Fibroblast of villous mesenchyme (primary cell): ENCODE results near the gene PDXDC1. TPM values are rescaled to one million over a fixed set of nuclear protein-coding genes. Genes with fewer than 3 reads are reported as not detected.
"Not testable (repeated sequence)": the region's sequence is repeated elsewhere in the genome, so short reads cannot be mapped to it uniquely, and the experiment has no call there.

Experiments used
- DNase-seq: peaks from one replicate; pipeline ENCODE4 v3.0.0-alpha.2; 2010; ENCODE audit warnings: low read depth
- H3K4me3 ChIP-seq: 2 replicates; pipeline ENCODE4 v1.5.1; 2011; ENCODE audit warnings: low read depth, mild to moderate bottlenecking, low read length
- CTCF ChIP-seq: IDR thresholded peaks from 2 replicates; pipeline ENCODE4 v1.5.1; 2012; ENCODE audit warnings: low read depth, mild to moderate bottlenecking, low read length; ENCODE audit not compliant: insufficient read depth
- total RNA-seq: library from RNA; depleted of rRNA; stranded (reverse); fragments of >200 nt; gene quantifications from 2 replicates; pipeline ENCODE4 v1.2.3, GENCODE V29; 2012

PDXDC1 gene
- total RNA-seq, 1 donor: 112 TPM

GRCh38 chr16:15012941-15013340, 38.1 kb downstream of the PDXDC1 start:
- not testable (repeated sequence) for DNase-seq

GRCh38 chr16:15015671-15016070, 40.8 kb downstream of the PDXDC1 start:
- DNase-seq, H3K4me3 ChIP-seq: not testable (repeated sequence)

More at GRCh38 chr16:15012941-15013340, 38.1 kb downstream of the PDXDC1 start:
- H3K4me3 ChIP-seq: not testable (repeated sequence)

GRCh38 chr16:15016354-15016753, 41.5 kb downstream of the PDXDC1 start:
- peak; percentile 58 for DNase-seq
- H3K4me3 ChIP-seq: not testable (repeated sequence)

GRCh38 chr16:15016951-15017580, 42.2 kb downstream of the PDXDC1 start:
- H3K4me3 ChIP-seq: not testable (repeated sequence)
- DNase-seq: peak; percentile 85

- not testable (repeated sequence) for H3K4me3 ChIP-seq
- DNase-seq: peak; percentile 93
Observed at GRCh38 chr16:15021429-15021828, 46.6 kb downstream of the PDXDC1 start.

- DNase-seq, H3K4me3 ChIP-seq: not testable (repeated sequence)
- TF ChIP-seq CTCF: peak; percentile 53
Observed at GRCh38 chr16:15022194-15022593, 47.4 kb downstream of the PDXDC1 start.

GRCh38 chr16:15023381-15024077, 48.7 kb downstream of the PDXDC1 start:
- not testable (repeated sequence) for H3K4me3 ChIP-seq, DNase-seq

- not testable (repeated sequence) for DNase-seq, H3K4me3 ChIP-seq
Observed at GRCh38 chr16:15024858-15025199, 50.0 kb downstream of the PDXDC1 start.

- DNase-seq: peak; percentile 94
- H3K4me3 ChIP-seq: not testable (repeated sequence)
Observed at GRCh38 chr16:15025234-15025951, 50.6 kb downstream of the PDXDC1 start.

- not testable (repeated sequence) for H3K4me3 ChIP-seq, DNase-seq
Observed at GRCh38 chr16:15027051-15027450, 52.2 kb downstream of the PDXDC1 start.

GRCh38 chr16:15027503-15028344, 52.9 kb downstream of the PDXDC1 start:
- DNase-seq, H3K4me3 ChIP-seq: not testable (repeated sequence)

GRCh38 chr16:15028345-15028715, 53.5 kb downstream of the PDXDC1 start:
- not testable (repeated sequence) for DNase-seq, H3K4me3 ChIP-seq

GRCh38 chr16:15028801-15029698, 54.2 kb downstream of the PDXDC1 start:
- H3K4me3 ChIP-seq: not testable (repeated sequence)
- DNase-seq: peak; percentile 60

- H3K4me3 ChIP-seq, DNase-seq: not testable (repeated sequence)
Observed at GRCh38 chr16:15029749-15030148, 54.9 kb downstream of the PDXDC1 start.
